Neural cell (in vitro differentiated cells): ENCODE data around the gene LIPM. TPM values are rescaled to one million over a fixed set of nuclear protein-coding genes. Genes with fewer than 3 reads are reported as not detected.

Experiments used
- H2AFZ ChIP-seq: fragments of 200-600, 300-800 bp; sonication (generic), shearing (Covaris generic); 2 replicates; pipeline ENCODE4 v1.6.0; 2014; ENCODE audit warnings: low read depth, mild to moderate bottlenecking, antibody characterized with exemption, low read length, moderate library complexity
- H3F3A ChIP-seq: fragments of 200-600 bp; shearing (Covaris generic); 2 replicates; pipeline ENCODE4 v1.6.1; 2016; ENCODE audit warnings: mild to moderate bottlenecking, moderate library complexity, mixed read lengths, antibody characterized with exemption, low read length; ENCODE audit not compliant: insufficient read depth, poor library complexity, severe bottlenecking
- H3K27ac ChIP-seq: fragments of 200-600, 300-800 bp; sonication (generic), shearing (Covaris generic); 2 replicates; pipeline ENCODE4 v1.5.1; 2014; ENCODE audit warnings: mild to moderate bottlenecking, low read length, moderate library complexity
- H3K27me3 ChIP-seq: fragments of 300-800, 200-600 bp; sonication (generic), shearing (Covaris generic); 2 replicates; pipeline ENCODE4 v1.6.0; 2014; ENCODE audit warnings: mild to moderate bottlenecking, low read depth, low read length, moderate library complexity; ENCODE audit not compliant: insufficient read depth
- H3K36me3 ChIP-seq: fragments of 300-800, 200-600 bp; sonication (generic), shearing (Covaris generic); 2 replicates; pipeline ENCODE4 v1.5.1; 2014; ENCODE audit warnings: mild to moderate bottlenecking, antibody characterized with exemption, low read length, moderate library complexity; ENCODE audit not compliant: insufficient read depth
- H3K4me2 ChIP-seq: fragments of 300-800, 200-600 bp; sonication (generic), shearing (Covaris generic); 2 replicates; pipeline ENCODE4 v1.6.0; 2014; ENCODE audit warnings: mild to moderate bottlenecking, low read length
- H3K4me3 ChIP-seq: fragments of 300-800, 200-600 bp; sonication (generic), shearing (Covaris generic); 2 replicates; pipeline ENCODE4 v1.5.1; 2014; ENCODE audit warnings: mild to moderate bottlenecking, low read length, moderate library complexity
- H3K79me2 ChIP-seq: fragments of 200-600 bp; shearing (Covaris generic); replicated peaks from 2 replicates; pipeline ENCODE4 v1.6.0; 2014; ENCODE audit warnings: mild to moderate bottlenecking, low read length, moderate library complexity; ENCODE audit not compliant: insufficient read depth
- H3K9ac ChIP-seq: fragments of 300-800, 200-600 bp; sonication (generic), shearing (Covaris generic); 2 replicates; pipeline ENCODE4 v1.6.1; 2016; ENCODE audit warnings: mild to moderate bottlenecking, low read length, mixed read lengths
- H3K9me2 ChIP-seq: fragments of 200-600 bp; shearing (Covaris generic); 2 replicates; pipeline ENCODE4 v1.6.1; 2016; ENCODE audit warnings: mild to moderate bottlenecking, low read length, mixed read lengths; ENCODE audit not compliant: insufficient read depth
- H3K9me3 ChIP-seq: fragments of 200-600, 300-800 bp; sonication (generic), shearing (Covaris generic); 2 replicates; pipeline ENCODE4 v1.6.1; 2016; ENCODE audit warnings: mild to moderate bottlenecking, mixed run types, low read length, moderate library complexity, mixed read lengths
- H4K20me1 ChIP-seq: fragments of 200-600 bp; shearing (Covaris generic); 2 replicates; pipeline ENCODE4 v1.6.1; 2016; ENCODE audit warnings: mild to moderate bottlenecking, mixed run types; ENCODE audit not compliant: insufficient read depth
- CTCF ChIP-seq: fragments of 450-650 bp; IDR thresholded peaks from 2 replicates; pipeline ENCODE4 v1.5.1; 2014; ENCODE audit warnings: antibody characterized with exemption, mild to moderate bottlenecking, moderate library complexity; ENCODE audit not compliant: poor library complexity, severe bottlenecking
- EP300 ChIP-seq: fragments of 450-650 bp; conservative IDR thresholded peaks from 2 replicates; pipeline ENCODE4 v1.6.1; 2014; ENCODE audit warnings: antibody characterized with exemption, mild to moderate bottlenecking, moderate library complexity; ENCODE audit not compliant: poor library complexity, severe bottlenecking
- EZH2 ChIP-seq: fragments of 200-600, 300-800 bp; shearing (Covaris generic), sonication (generic); IDR thresholded peaks from 2 replicates; pipeline ENCODE4 v1.6.1; 2014; ENCODE audit warnings: antibody characterized with exemption, low read length, borderline replicate concordance, mild to moderate bottlenecking; ENCODE audit not compliant: insufficient read depth, poor library complexity, severe bottlenecking
- MXI1 ChIP-seq: fragments of 450-650 bp; conservative IDR thresholded peaks from 2 replicates; pipeline ENCODE4 v1.6.1; 2014; ENCODE audit warnings: antibody characterized with exemption, mild to moderate bottlenecking; ENCODE audit not compliant: poor library complexity, severe bottlenecking
- POLR2AphosphoS5 ChIP-seq: IDR thresholded peaks from 2 replicates; pipeline ENCODE4 v1.6.1; 2012
- RAD21 ChIP-seq: fragments of 450-650 bp; conservative IDR thresholded peaks from 2 replicates; pipeline ENCODE4 v1.6.1; 2014; ENCODE audit warnings: antibody characterized with exemption, mild to moderate bottlenecking, moderate library complexity
- REST ChIP-seq: IDR thresholded peaks from 2 replicates; pipeline ENCODE4 v1.6.1; 2012; ENCODE audit warnings: borderline replicate concordance
- SMC3 ChIP-seq: fragments of 450-650 bp; conservative IDR thresholded peaks from 2 replicates; pipeline ENCODE4 v1.6.1; 2014; ENCODE audit warnings: antibody characterized with exemption, mild to moderate bottlenecking, moderate library complexity; ENCODE audit not compliant: poor library complexity
- TAF1 ChIP-seq: IDR thresholded peaks from 2 replicates; pipeline ENCODE4 v1.6.1; 2012; ENCODE audit warnings: low read depth
- polyA plus RNA-seq: library from polyadenylated mRNA; depleted of rRNA; stranded (reverse); fragments of >200 nt; gene quantifications from 2 replicates; pipeline ENCODE4 v1.2.3, GENCODE V29; 2014

Gene LIPM
- polyA plus RNA-seq, 1 donor from 2014 or later: not detected

- H3K27ac ChIP-seq: no peak overlapping the region
- H3K4me2 ChIP-seq: no peak overlapping the region
- no peak overlapping the region for H3K4me3 ChIP-seq
- H3K27me3 ChIP-seq: no peaks in the 10 kb centered on the region
- no peaks in the 10 kb centered on the region for H3K79me2 ChIP-seq
- no peaks in the 10 kb centered on the region for H3F3A ChIP-seq
- H3K9me2 ChIP-seq: no peaks in the 10 kb centered on the region
- no peaks in the 10 kb centered on the region for H3K36me3 ChIP-seq
- no peak overlapping the region for H3K9ac ChIP-seq
- no peaks in the 10 kb centered on the region for H4K20me1 ChIP-seq
- H2AFZ ChIP-seq: no peak overlapping the region
- no peaks in the 10 kb centered on the region for H3K9me3 ChIP-seq
- TF ChIP-seq TAF1: no peak
- TF ChIP-seq POLR2AphosphoS5: no peak
- no peak for TF ChIP-seq EP300
- no peak for TF ChIP-seq SMC3
- no peak for TF ChIP-seq CTCF
- TF ChIP-seq EZH2: no peak
- no peak for TF ChIP-seq REST
- no peak for TF ChIP-seq MXI1
- no peak for TF ChIP-seq RAD21
Measured at GRCh38 chr10:88866454-88866853, 63.9 kb downstream of the LIPM start.

GRCh38 chr10:88870089-88870488 lies 67.6 kb downstream of the LIPM start:
- Histone ChIP-seq H3K79me2 (no peaks in the 10 kb centered on the region), H3K9me3 (no peaks in the 10 kb centered on the region), H3K4me3 (no peak overlapping the region), H3K9me2 (no peaks in the 10 kb centered on the region), H3K27me3 (no peaks in the 10 kb centered on the region), H3K27ac (no peak overlapping the region), H3F3A (no peaks in the 10 kb centered on the region), H3K9ac (no peak overlapping the region), H4K20me1 (no peaks in the 10 kb centered on the region), H3K4me2 (no peak overlapping the region), H3K36me3 (no peaks in the 10 kb centered on the region), H2AFZ (no peak overlapping the region)
- TF ChIP-seq RAD21: no peak
- TF ChIP-seq SMC3: no peak
- TF ChIP-seq CTCF: no peak
- no peak for TF ChIP-seq POLR2AphosphoS5

Other genes with a start within 250 kb of the LIPM start
- 0.20 and 0.66 TPM in 2 replicates for gene RNLS, start 219.4 kb upstream of the LIPM start, polyA plus RNA-seq
- gene LIPJ, start 216.0 kb upstream of the LIPM start, polyA plus RNA-seq: 0.15 and 0.16 TPM in 2 replicates
- gene LIPF, start 138.3 kb upstream of the LIPM start, polyA plus RNA-seq: not detected in 2 replicates
- not detected in 2 replicates for gene LIPK, start 96.5 kb upstream of the LIPM start, polyA plus RNA-seq
- not detected in 2 replicates for gene LIPN, start 42.7 kb upstream of the LIPM start, polyA plus RNA-seq
- gene ANKRD22, start 49.1 kb downstream of the LIPM start, polyA plus RNA-seq: 0.57 and 1.3 TPM in 2 replicates
- 21.9 and 22.4 TPM in 2 replicates for gene STAMBPL1, start 77.5 kb downstream of the LIPM start, polyA plus RNA-seq
- gene ACTA2, start 150.0 kb downstream of the LIPM start, polyA plus RNA-seq: 0.53 and 1.2 TPM in 2 replicates
- 1.2 and 2.5 TPM in 2 replicates for gene FAS, start 188.1 kb downstream of the LIPM start, polyA plus RNA-seq